HG03432 (cell line): Measurements from ENCODE around the gene CCDC170.
A peak's percentile ranks its signal among the peaks of the same experiment; 100 is the strongest.

Source experiments
- ATAC-seq: cut with Tn5 transposase; IDR thresholded peaks from one replicate; pipeline ENCODE4 v1.9.1; 2021; ENCODE audit warnings: mild to moderate bottlenecking, moderate library complexity; ENCODE audit not compliant: unreplicated experiment

The CCDC170 gene

DNA sequence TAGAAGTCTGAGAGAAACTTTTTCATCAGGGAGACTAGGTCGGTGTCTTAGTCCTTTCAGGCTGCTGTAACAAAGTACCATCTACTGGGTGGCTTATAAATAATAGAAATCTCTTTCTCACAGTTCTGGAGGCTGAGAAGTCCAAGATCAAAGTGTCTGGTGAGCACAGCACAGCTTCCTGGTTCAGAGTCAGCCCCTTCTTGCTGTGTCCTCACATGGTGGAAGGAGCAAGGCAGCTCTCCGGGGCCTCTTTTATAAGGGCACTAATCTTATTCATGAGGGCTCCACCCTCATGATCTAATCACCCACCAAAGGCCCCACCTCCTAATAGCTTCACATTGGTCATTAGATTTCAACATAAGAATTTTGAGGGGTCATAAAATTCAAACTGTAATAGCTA is 122.8 kb downstream of the CCDC170 start:
- no peak for ATAC-seq

DNA sequence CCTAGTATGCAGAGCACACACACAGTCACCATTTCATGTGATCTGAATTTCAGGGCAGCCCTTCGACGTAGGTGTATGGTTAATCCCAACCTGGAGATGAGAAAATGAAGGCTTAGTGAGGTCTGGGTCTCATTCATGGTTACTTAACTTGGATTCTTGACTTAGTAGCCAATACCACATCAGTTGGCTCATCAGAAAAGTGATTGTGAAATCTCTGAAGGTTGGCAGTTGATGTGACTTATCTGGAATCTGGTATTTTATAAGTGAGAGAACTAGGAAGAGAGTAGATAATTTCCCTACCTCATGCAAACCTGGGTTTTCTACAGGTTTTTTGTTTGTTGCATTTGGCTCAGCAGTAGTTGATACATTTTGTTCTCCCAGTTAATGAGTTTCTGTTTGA is 123.7 kb downstream of the CCDC170 start:
- ATAC-seq = no peak

DNA sequence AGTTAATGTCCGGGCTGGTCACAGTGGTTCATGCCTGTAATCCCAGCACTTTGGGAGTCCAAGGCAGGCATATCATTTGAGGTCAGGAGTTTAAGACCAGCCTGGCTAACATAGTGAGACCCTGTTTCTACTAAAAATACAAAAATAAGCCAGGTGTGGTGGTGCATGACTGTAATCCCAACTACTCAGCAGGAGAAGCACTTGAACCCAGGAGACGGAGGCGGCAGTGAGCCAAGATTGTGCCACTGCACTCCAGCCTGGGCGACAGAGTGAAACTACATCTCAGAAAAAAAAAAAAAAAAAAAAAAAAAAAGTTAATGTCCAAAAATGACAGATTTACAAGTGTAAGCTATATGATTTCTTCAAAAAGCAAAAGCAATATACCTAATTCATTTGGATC is 124.9 kb downstream of the CCDC170 start:
- no peak for ATAC-seq

DNA sequence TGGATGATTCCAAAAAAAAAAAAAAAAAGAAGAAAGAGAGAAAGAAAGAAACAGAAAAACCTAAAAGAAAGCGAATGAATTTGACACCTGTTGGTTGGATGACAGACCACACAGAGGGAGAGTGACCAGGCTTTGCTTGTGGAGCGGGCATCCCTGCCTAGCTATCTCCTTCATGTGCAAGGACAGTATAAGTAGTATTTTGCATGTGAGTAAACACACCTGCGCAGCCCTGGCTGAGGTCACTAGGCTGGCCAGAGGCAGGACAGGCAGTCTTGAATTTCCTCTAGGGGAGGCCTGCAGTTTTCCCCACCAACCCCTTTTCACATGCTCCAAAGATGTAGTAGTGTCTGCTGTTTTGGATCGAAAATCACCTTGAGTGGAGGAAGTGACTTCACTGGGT is 126.4 kb downstream of the CCDC170 start:
- no peak for ATAC-seq

DNA sequence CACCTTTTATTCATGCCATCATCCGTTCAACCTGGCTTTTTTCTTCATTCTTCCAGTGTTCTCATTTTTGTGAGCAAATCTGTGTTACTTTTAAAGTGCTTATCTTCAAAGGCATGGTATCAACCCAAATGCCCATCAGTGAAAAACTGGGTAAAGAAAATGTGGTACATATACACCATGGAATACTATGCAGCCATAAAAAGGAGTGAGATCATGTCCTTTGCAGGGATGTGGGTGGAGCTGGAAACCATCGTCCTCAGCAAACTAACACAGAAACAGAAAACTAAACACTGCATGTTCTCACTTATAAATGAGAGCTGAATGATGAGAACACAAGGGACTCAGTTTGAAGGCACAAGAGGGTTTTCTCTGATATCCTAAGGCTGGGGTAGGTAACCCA is 130.3 kb downstream of the CCDC170 start:
- ATAC-seq = no peak

DNA sequence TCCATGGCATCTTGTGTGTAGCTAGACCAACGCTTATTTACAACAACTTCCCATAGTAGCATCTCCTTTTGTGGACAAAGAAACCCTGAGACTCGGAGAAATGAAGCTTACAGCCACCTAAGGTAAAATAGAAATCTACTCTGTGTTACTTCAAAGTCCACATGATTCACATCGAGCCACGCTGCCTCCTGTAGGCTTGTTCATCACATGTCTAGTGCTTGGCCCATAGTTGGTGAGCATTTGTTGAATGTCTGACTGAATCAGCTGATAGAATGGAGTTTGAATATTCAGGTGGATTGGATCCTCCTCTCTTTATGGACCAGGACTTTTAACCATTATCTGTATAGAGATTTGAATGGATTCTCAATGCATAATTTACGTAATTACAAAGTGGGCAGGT is 130.7 kb downstream of the CCDC170 start:
- ATAC-seq = no peak

DNA sequence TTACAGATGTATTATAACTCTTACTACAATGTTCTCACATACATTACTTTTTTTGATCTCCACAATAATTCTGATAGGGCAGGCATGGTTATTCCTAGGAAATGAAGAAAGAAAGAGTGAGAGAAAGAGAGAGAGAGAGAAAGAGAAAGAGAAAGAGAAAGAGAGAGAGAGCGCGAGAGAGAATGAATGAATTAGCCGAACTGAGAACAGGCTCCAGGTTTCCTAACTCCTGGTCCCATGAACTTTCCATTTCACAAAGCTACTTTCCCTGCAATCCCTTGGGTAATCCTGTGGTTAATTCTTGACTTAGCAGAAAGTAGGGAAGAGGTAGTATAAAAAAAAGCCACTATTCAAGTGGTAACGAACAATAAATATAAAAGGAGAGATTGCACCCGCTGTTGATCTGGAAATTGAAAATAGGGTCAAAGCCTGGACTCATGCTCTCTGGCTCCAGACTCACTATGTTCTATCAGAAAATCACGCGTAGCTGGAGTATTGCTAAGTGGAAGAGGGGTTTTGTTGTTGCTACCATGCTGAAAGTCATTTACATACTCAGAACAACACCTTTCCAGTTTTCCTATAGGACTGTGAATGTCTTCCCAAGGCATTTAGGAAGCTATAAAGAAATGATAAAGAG is 131.2 kb downstream of the CCDC170 start:
- no peak for ATAC-seq

DNA sequence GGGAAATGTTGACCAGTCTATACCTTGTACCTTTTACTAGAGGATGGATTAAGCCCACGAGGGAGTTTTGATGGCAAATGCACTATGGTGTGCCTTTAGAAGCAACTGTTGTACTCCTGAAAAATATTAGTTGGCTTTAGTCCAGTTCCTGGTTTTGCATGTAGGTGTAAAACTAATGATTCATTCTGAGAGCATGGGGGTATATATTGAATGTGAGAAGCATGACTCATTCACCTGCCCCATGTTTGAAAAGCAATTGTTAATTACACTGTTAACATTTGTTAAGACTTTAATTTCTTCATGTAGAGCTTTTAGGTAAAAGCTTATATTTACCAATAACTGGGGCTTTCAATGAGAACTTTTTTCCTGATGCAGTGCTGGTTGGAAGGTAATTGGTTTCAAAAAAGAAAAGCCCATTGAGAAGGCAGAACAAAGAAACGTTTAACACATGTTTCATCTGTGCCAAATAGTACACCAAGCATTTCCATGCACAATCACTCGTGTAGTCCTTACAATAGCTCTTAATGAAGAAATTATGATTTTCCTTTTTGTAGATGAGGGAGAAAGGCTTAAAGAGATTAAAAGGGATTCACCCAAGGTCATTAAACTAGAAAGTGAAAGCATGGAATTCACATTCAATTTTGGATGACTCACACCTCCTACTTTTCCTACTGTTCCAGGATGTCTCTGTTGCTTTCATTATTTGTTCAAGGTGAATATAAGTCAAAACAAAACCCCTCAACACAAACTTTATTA is 134.1 kb downstream of the CCDC170 start:
- ATAC-seq = peak; percentile 90

DNA sequence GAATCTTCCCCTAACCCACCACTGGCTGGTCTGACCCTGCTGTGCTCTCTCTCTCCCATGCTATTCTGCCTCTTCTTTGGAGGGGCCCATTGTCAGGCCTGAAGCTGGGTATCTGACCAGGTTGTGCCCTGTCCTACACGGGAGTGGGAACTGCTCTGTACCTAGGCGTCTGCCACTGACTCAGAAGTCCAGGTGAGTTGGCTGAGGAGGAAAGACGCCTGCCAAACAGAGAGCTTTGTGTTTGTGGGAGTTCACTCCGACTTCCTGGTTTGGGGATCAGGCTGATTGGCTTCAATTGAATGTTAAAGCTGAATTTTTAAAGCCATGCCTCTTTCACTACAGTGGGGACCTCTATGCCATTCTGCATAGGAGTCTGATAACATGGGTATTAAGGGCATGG is 136.0 kb downstream of the CCDC170 start:
- no peak for ATAC-seq

DNA sequence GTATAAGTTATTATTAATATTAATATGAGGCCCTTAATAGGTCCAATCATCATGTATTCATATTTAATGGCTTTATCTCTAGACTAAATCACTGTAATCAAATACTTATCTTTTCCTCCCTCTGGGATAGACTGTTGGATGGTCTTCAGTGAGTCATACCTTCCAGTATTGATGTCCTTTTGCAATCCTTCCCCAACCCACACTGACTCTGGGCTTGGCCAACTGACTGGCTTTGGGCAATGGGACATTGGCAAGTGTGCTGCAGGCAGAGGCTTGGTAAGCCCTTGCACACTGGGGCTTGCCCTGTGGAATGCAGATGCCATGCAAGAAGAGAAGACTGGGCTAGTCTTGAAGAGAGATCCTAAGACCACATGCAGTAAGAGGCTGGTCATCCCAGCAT is 136.6 kb downstream of the CCDC170 start:
- ATAC-seq = no peak

DNA sequence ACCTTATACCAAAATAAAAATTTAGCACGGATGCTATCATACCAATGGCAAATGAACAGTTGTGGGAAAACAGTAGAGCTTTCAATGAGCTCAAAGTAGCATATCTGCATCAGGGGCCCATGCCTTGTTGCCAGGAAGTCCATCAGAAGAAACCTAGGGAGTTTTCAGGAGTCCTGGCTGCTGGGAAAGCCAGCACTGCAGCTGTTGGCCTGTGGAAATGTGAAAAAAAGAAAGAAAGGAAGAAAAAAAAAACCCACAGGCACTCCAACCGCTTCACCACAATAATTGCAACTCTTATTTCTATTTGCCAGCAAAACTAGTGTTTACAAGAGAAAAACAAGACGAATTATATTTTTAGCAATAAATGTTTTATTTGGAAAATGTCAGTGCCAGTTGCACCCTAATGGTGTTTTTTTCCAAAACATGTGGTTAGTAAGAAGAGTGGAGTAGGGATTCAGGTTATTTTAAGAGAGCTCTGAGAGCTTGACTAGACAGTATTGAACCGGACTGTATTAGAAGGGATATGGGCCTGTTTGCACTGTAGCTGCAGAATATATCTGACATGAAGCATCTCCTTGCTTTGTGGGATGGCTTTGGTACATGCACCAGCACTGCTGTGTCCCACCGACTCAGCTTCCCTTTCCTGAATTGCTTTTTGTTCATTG is 137.3 kb downstream of the CCDC170 start:
- no peak for ATAC-seq

DNA sequence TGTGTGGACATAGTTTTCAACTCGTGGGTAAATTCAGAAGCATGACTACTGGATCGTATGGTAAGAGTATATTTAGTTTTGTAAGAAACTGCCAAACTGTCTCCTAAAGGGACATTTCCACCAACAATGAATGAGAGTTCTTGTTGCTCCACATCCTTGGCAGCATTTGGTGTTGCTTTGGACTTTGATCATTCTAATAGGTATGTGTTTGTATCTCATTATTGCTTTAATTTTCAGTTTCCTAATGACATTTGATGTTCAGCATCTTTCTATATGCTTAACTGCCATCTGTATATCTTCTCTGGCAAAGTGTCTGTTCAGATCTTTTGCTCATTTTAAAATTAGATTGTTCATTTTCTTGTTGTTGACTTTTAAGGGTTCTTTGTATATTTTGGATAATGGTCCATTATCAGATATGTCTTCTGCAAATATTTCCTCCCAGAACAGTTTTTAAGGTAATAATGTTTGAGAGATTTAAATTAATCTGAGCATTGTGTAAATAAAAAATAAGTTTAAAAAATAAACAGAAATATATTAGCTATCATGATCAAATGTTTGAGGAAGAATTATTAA is 138.7 kb downstream of the CCDC170 start:
- no peak for ATAC-seq

DNA sequence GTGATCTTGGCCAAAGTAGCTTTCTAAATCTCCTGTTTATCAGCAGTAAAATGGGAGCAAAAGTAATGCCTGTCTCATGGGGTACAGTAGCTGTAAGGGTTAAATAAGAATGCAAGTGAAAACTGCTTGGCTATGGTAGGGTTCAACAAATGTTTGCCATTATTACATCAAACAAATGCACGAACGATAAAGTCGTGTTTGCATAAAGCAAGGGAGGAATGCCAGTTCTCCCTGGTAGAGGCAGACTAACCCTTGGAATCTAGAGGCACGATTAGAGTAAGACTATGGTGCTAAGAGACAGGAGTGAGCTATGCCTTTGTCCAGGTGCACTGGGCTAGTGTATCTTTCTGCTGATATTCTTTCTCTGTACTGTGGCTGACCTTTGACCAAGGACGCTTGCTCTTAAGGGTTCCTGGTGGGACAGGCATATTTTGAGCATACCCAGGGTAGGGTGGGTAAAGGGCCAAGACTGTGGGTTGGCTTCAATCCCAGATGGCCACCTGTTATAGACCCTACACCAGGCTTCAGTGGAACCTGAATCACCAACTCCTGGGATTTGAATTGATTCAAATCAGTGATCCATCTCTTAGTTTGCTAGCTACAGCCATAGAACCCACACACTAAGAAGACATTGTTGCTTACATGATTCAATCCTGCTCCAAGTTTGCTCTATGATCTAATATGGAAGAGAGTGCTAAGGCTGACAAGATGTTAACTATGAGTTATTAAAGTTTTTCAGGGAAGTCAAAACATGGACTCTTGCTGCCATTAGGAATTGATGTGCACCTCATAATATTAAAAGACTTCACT is 139.9 kb downstream of the CCDC170 start:
- ATAC-seq = no peak

DNA sequence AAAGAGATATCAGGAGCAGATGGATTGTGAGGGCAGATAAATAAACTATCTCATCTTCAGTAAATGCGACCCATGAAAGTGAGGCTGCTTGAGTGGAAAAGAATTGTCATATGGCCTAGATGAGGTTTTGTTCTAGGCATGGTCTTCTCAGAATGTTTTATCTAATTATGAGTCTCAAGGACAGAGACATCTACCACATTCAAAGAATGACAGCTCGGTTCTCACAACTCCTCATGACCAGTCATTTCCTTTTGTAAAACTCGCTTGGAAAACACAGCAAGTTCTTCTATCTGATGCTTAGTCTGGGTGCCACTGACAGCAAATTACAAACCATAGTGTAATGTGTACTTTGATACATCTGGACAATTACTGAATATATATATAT is 140.5 kb downstream of the CCDC170 start:
- ATAC-seq = no peak

DNA sequence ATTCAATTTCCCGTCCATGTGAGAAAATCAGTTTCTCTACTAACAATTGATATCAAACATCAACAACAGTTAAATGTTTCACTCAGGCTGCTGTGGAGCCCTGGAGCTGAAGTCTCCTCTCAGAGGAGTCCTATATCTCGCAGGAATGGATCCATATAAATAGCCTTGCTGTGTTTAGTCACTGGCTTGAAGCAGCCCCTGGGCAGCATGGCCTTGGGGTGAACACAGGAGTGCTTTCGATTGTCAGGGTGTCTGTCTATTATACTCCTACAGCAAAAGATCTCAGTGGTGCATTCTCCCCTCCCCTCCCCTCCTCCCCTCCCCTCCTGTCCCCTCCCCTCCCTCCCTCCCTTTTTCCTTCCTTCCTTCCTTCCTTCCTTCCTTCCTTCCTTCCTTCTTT is 141.9 kb downstream of the CCDC170 start:
- ATAC-seq = no peak

DNA sequence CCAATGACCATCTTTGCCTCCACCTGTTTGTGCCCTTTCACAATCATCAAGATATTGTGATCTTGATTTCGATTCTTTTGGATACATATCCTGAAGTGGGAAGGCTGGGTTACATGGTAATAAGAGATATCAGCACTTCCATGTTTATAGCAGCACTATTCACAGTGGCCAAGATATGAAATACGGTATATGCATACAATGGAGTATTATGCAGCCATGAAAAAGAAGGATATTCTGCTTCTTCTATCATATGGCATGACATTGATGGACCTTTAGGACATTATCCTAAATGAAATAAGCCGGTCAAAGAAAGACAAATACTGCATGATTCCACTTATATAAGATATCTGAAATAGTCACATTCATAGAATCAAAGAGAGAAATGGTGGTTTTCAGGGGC is 144.0 kb downstream of the CCDC170 start:
- no peak for ATAC-seq

DNA sequence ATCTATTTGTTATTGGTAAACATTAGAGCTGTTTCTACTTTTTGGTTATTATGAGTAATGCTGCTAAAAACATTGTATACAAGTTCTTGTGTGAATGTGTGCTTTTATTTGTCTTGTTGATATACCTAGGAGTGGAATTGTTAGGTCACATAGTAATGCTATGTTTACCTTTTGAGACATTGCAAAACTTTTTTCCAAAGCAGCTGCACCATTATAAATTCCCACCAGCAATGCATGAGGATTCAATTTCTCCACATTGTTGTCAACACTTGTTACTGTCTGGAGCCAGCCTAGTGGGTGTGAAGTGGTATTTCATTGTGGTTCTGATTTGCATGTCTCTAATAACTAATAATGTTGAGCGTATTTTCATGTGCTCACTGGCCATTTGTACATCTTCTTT is 145.9 kb downstream of the CCDC170 start:
- no peak for ATAC-seq

DNA sequence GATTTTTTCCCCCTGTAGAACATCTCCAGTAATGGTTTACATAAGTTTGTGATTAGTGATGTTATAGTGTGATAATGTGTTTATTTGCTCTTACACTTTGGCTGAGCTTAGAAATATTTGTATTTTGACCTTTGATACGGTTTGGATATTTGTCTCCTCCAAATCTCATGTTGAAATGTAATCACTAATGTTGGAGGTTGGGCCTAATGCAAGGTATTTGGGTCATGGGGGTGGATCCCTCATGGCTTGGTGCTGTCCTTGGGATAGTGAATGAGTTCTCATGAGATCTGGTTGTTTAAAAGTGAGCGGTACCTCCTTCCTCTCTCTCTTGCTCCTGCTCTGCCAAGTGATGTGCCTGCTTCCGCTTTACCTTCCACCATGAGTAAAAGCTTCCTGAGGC is 147.2 kb downstream of the CCDC170 start:
- ATAC-seq = no peak

DNA sequence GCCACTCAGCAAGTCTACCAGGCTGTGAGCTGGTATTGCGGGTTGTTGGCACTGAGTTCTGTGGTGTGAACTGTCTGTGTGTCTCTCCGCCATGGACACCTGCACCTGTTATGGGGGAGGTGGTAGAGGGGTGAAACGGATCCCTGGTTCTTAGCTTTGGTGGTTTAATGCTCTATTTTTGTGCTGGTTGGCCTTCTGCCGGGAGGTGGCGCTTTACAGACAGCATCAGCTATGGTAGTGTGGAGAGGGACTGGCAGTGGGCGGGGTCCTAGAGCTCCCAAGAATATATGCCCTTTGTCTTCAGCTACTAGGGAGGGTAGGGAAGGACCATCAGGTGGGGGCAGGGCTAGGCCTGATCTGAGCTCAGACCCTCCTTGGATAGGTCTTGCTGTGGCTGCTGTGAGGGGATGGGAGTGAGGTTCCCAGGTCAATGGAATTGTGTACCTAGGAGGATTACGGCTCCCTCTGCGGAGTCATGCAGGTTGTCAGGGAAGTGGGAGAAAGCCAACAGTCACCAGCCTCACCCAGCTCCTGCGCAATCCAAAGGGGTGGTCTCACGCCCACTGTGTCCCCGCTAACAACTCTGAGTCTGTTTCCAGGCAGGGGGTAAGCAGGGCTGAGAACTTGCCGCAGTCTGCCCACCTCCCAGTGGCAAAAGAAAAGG is 154.3 kb downstream of the CCDC170 start:
- no peak for ATAC-seq

DNA sequence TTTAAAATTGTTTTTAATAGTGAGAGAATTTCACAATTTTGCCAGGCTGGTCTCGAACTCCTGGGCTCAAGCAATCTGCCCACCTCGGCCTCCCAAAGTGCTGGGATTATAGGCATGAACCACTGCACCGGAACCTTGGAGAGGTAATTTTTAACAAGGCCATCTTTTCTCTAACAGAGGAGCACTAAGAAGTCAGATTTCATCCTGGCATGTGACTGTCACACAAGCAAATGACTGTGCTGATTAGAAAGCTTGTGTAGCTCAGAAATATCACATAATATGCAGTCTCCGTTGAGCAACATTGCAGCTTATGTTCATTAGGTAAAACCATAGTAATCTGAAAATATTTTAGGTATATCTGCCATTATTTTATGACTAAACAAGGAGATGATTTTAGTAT is 156.0 kb downstream of the CCDC170 start:
- no peak for ATAC-seq

DNA sequence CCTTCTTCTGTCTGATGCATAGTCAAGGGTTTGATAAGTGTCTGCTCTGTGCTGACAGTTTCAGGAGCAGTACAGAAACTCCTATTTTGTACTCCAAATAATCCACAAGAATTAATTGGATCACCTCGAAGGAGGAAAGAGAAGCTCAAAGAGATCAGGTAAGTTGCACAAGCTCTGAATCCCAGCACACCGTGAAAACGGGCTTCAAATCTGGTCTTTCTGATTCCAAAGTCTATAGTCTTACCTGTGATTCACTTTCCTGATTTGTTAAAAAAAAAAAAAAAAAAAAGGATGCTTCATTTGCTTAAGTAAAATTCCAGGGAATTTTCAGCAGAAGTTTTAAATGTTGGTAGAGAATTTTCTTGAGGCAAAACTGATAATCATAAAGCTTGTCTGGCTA is 157.8 kb downstream of the CCDC170 start:
- ATAC-seq = no peak
